Panc1 (cell line): Measurements from ENCODE around the gene CPSF4. TPM values are rescaled to one million over a fixed set of nuclear protein-coding genes. Genes with fewer than 3 reads are reported as not detected.
A peak's percentile ranks its signal among the peaks of the same experiment; 100 is the strongest.

Source experiments
- ATAC-seq: fragments of 200-7000 bp; cut with Tn5 transposase; 2 replicates; pipeline ENCODE4 v1.9.1; 2020; ENCODE audit warnings: mild to moderate bottlenecking, moderate library complexity
- BruUV-seq: library from RNA; stranded (reverse); fragments of 400-500 nt; replicated peaks from 2 replicates; lab custom pipeline; 2021; lab: Mats Ljungman, UMichigan
- CTCF ChIA-PET: fragments of 300-600 bp; sonication (Branson Sonifier 250); formaldehyde crosslinking; loops from one replicate; lab custom pipeline; 2022; ENCODE audit warnings: antibody characterized with exemption; lab: Charles Lee
- POLR2A ChIA-PET: fragments of 300-600 bp; sonication (Branson Sonifier 250); formaldehyde crosslinking; loops from one replicate; lab custom pipeline; 2022; ENCODE audit warnings: antibody characterized with exemption; lab: Charles Lee
- DNase-seq: peaks from one replicate; pipeline ENCODE4 v3.0.0-alpha.2; 2010; ENCODE audit warnings: low read depth, low spot score
- H3K27ac ChIP-seq: 2 replicates; pipeline ENCODE4 v1.5.1; 2011; ENCODE audit warnings: mild to moderate bottlenecking, low read length, inconsistent platforms
- H3K27me3 ChIP-seq: fragments of 200-500 bp; sonication (Bioruptor generic); 2 replicates; pipeline ENCODE4 v1.6.0; 2014; ENCODE audit warnings: low read length, inconsistent platforms; ENCODE audit not compliant: control insufficient read depth, insufficient read depth
- H3K36me3 ChIP-seq: fragments of 200-500 bp; sonication (Bioruptor generic); 2 replicates; pipeline ENCODE4 v1.5.1; 2014; ENCODE audit warnings: inconsistent platforms, mild to moderate bottlenecking, low read length, moderate library complexity; ENCODE audit not compliant: control insufficient read depth, insufficient read depth
- H3K4me1 ChIP-seq: 2 replicates; pipeline ENCODE4 v1.5.1; 2011; ENCODE audit warnings: inconsistent platforms, mild to moderate bottlenecking, low read length, moderate library complexity; ENCODE audit not compliant: control insufficient read depth, insufficient read depth
- H3K4me3 ChIP-seq, 2 experiments: 2 replicates each; pipeline ENCODE4 v1.5.1; 2011 to 2012; ENCODE audit warnings: low read depth in 2 of 2, low read length in 2 of 2, mild to moderate bottlenecking in 2 of 2, inconsistent platforms in 1 of 2, moderate library complexity in 1 of 2
- H3K9me3 ChIP-seq: fragments of 200-500 bp; sonication (Bioruptor generic); 2 replicates; pipeline ENCODE4 v1.5.1; 2014; ENCODE audit warnings: low read depth, mild to moderate bottlenecking, inconsistent platforms, low read length, moderate library complexity; ENCODE audit not compliant: control insufficient read depth, insufficient read depth
- POLR2AphosphoS5 ChIP-seq: IDR thresholded peaks from 2 replicates; pipeline ENCODE4 v1.6.1; 2012; ENCODE audit warnings: mild to moderate bottlenecking, low read depth, low read length, moderate library complexity
- REST ChIP-seq, 2 experiments: IDR thresholded peaks; 2 replicates each; pipeline ENCODE4 v1.6.1; 2011 to 2012; ENCODE audit warnings: low read depth in 2 of 2, control low read depth in 1 of 2, low read length in 1 of 2, mild to moderate bottlenecking in 1 of 2, moderate library complexity in 1 of 2; ENCODE audit not compliant: insufficient read depth in 1 of 2
- SIN3A ChIP-seq: IDR thresholded peaks from 2 replicates; pipeline ENCODE4 v1.6.1; 2012; ENCODE audit warnings: low read depth, mild to moderate bottlenecking, low read length, moderate library complexity, borderline replicate concordance; ENCODE audit not compliant: insufficient read depth
- TCF7L2 ChIP-seq: IDR thresholded peaks from 2 replicates; pipeline ENCODE4 v1.6.1; 2011; ENCODE audit warnings: mild to moderate bottlenecking, low read depth, low read length, inconsistent platforms
- in situ Hi-C: cut with HindIII; loops from 2 replicates; pipeline ENCODE4 v1.10.0; 2016; ENCODE audit warnings: low sequenced_read_pairs, low pct_unique_long_range_greater_than_20kb
- intact Hi-C: fragments of 100-400 bp; cut with micrococcal nuclease; formaldehyde crosslinking; loops from one replicate; pipeline ENCODE4 v1.10.0; 2022; ENCODE audit not compliant: unreplicated experiment
- total RNA-seq: library from RNA; stranded (reverse); gene quantifications from one replicate; pipeline ENCODE4 v1.2.1, GENCODE V29; 2021; ENCODE audit not compliant: unreplicated experiment
- TF ChIP-seq, protein P1 (sequence below): fragments of 450-650 bp; IDR thresholded peaks from 2 replicates; pipeline ENCODE4 v1.5.1; 2017; ENCODE audit warnings: mild to moderate bottlenecking

CPSF4 gene
- total RNA-seq, 1 experiment from 2014 or later: 57.0 TPM

DNA sequence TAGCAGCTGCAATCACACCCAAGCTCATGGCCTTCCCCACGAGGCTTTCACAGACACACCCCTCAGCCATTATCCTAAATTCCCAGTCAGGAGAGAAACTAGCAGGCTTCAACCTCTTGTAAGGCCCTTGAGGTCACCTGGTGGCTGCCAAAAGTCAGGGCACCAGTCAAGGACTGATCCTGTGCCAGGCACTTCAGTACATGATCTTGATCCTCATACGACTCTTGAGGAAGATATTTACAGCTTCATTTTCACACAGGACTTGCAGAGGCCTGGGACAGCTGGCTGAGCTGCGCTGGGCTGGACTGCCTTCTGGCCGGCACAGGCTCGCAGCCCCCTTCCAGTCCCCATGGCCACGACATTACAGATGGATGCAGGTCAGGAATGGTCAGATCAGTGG is 39.1 kb upstream of the CPSF4 start:
- in situ Hi-C loops: no loop called here
- no TSS peak for BruUV-seq
- DNase-seq: no peak
- Histone ChIP-seq H3K27me3 (no peaks in the 10 kb centered on the region), H3K9me3 (no peaks in the 10 kb centered on the region), H3K36me3 (peaks cover 12% of the 10 kb centered on the region), H3K27ac (no peak overlapping the region; the same call in 1 of the 2 replicates), H3K4me3 (no peak overlapping the region), H3K4me1 (peaks cover 38% of the 10 kb centered on the region)
- ChIA-PET POLR2A (interaction anchor here (1.0 to 1.7 kb wide), 2 partner anchors 9 to 126 kb away, joined by 4 to 5 read pairs; partner anchors contain the start of genes BUD31 and PDAP1), CTCF (no interaction called here)
- intact Hi-C loops: no loop called here
- ATAC-seq: no peak
- no peak for TF ChIP-seq TCF7L2
- TF ChIP-seq POLR2AphosphoS5: 0 out of 2 replicates have a peak, but pooled peaks have one; percentile 48
- TF ChIP-seq SIN3A: no peak

DNA sequence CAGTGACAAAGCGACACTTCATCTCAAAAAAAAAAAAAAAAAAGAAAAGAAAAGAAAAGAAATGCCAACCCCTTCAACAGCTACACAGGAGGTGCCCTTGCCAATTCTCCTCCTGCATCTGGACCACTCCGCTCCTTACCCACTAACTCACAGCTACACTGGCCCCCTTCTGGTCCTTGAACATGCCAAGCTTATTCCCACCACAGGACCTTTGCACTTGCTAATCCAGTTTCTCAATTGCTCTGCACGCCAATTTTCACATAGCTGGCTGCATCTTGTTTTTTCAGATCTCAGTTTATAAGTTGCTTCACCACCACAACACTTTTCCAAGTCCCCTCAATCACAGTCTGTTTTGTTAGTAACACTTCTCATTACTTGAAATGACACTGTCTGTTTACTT is 35.9 kb upstream of the CPSF4 start:
- Histone ChIP-seq H3K27ac (no peak overlapping the region), H3K9me3 (no peaks in the 10 kb centered on the region), H3K27me3 (no peaks in the 10 kb centered on the region), H3K4me3 (no peak overlapping the region), H3K4me1 (peaks cover 21% of the 10 kb centered on the region), H3K36me3 (peaks cover 12% of the 10 kb centered on the region)
- TF ChIP-seq TCF7L2 (no peak), REST (IDR thresholded peaks at IDR 0.05; ENCODE audit: insufficient read depth in 1 of 2, low read depth in 2 of 2, low read length in 1 of 2) (no peak), POLR2AphosphoS5 (no peak), SIN3A (no peak)
- TF ChIP-seq, protein P1, sequence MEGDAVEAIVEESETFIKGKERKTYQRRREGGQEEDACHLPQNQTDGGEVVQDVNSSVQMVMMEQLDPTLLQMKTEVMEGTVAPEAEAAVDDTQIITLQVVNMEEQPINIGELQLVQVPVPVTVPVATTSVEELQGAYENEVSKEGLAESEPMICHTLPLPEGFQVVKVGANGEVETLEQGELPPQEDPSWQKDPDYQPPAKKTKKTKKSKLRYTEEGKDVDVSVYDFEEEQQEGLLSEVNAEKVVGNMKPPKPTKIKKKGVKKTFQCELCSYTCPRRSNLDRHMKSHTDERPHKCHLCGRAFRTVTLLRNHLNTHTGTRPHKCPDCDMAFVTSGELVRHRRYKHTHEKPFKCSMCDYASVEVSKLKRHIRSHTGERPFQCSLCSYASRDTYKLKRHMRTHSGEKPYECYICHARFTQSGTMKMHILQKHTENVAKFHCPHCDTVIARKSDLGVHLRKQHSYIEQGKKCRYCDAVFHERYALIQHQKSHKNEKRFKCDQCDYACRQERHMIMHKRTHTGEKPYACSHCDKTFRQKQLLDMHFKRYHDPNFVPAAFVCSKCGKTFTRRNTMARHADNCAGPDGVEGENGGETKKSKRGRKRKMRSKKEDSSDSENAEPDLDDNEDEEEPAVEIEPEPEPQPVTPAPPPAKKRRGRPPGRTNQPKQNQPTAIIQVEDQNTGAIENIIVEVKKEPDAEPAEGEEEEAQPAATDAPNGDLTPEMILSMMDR: no peak
- ChIA-PET POLR2A (interaction anchor here (0.7 kb wide), 1 partner anchor 9 kb away, joined by 8 read pairs; no protein-coding TSS in a partner anchor), CTCF (no interaction called here)
- no peak for DNase-seq
- no peak for ATAC-seq
- in situ Hi-C loops (no loop called here), intact Hi-C loops (no loop called here)
- no TSS peak for BruUV-seq

- DNase-seq (no peak), ATAC-seq (no peak)
- ChIA-PET CTCF (no interaction called here), POLR2A (no interaction called here)
- TF ChIP-seq, protein P1: no peak
- TF ChIP-seq POLR2AphosphoS5: no peak
- no peak for TF ChIP-seq SIN3A
- no peak for TF ChIP-seq TCF7L2
- TF ChIP-seq REST (IDR thresholded peaks at IDR 0.05; ENCODE audit: insufficient read depth in 1 of 2, low read depth in 2 of 2, low read length in 1 of 2): no peak
- intact Hi-C loops (no loop called here), in situ Hi-C loops (no loop called here)
- no peaks in the 10 kb centered on the region for H3K27me3 ChIP-seq
- H3K36me3 ChIP-seq: peaks cover 12% of the 10 kb centered on the region
- H3K4me3 ChIP-seq: no peak overlapping the region
- BruUV-seq: TSS peak; percentile 0
- H3K27ac ChIP-seq: no peak overlapping the region
- H3K9me3 ChIP-seq: no peaks in the 10 kb centered on the region
- H3K4me1 ChIP-seq: peaks cover 17% of the 10 kb centered on the region
Observed at GRCh38 chr7:99403764-99404163, 35.0 kb upstream of the CPSF4 start.
